HUES48 (cell line): ENCODE measurements around the gene CASP3.
A peak's percentile ranks its signal among the peaks of the same experiment; 100 is the strongest.

ENCODE experiments used
- H3K27ac ChIP-seq: one replicate; pipeline ENCODE4 v1.7.0; 2013; ENCODE audit warnings: low read depth, low read length, inconsistent platforms
- H3K27me3 ChIP-seq: 2 replicates; pipeline ENCODE4 v1.6.1; 2013; ENCODE audit warnings: mild to moderate bottlenecking, low read length; ENCODE audit not compliant: control insufficient read depth, insufficient read depth
- H3K36me3 ChIP-seq: 2 replicates; pipeline ENCODE4 v1.6.1; 2013; ENCODE audit warnings: low read length; ENCODE audit not compliant: control insufficient read depth, insufficient read depth
- H3K4me1 ChIP-seq: 2 replicates; pipeline ENCODE4 v1.6.1; 2013; ENCODE audit warnings: mild to moderate bottlenecking, low read length; ENCODE audit not compliant: control insufficient read depth, insufficient read depth
- H3K4me3 ChIP-seq: 2 replicates; pipeline ENCODE4 v1.5.1; 2013; ENCODE audit warnings: mild to moderate bottlenecking, low read depth, low read length
- H3K9ac ChIP-seq: 2 replicates; pipeline ENCODE4 v1.6.1; 2013; ENCODE audit warnings: mild to moderate bottlenecking, low read depth, low read length, moderate library complexity
- H3K9me3 ChIP-seq: 2 replicates; pipeline ENCODE4 v1.6.1; 2013; ENCODE audit warnings: low read length; ENCODE audit not compliant: control insufficient read depth, insufficient read depth

Gene CASP3

DNA sequence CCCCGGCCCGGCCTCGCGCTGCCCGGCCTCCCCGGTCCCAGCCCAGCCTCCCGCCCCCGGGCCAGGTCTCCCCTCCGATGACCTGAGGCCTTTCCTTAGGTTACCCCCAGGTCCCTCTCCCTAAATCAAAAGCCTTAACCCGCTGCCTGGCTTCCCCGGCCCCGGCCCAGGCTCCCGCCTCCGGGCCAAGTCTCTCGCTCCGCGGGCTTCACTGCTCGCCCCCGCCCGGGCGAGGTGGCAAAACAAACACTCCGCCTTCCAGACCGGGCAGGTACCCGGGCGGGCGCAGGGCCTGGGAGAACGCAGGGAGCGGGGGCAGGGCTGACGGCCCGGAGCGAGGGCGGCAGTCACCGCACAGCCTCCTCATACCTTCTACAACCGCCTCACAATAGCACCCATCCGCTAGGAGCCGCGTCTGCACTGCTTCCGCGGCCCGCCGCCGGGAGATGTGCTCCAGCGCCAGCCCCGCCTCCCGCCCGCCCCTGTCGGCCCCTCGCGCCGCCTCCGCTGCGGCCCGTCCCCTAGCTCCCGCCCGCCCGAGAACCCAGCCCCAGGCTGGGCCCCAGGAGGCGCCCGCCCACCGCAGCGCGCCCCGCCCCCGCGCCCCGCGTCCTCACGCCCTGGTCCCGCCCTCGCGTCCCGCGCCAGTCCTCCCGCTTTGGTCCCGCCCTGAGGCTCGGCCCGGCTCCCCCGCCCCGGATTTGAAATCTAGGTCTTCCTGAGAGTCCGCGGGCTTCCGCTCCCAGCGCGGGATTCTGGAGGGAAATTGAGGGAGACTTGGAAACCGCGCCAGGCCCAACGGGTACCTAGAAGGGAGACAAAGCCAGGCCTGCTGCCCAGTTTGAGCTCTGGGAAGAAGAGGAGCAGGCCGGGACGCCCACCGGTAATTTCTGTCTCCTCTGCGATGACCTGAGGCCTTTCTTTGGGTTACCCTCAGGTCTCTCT, at the start of gene CASP3, which contains the start of gene PRIMPOL:
CASP3 (minus strand) TSS at position 422 of the 945 bp plus-strand sequence. CDS start 10,994 bp downstream, outside the sequence.
PRIMPOL (plus strand) TSS at position 713 of the 945 bp plus-strand sequence. CDS start 7,403 bp downstream, outside the sequence.
- peak within 1 kb of the TSS; percentile 86 for H3K9ac ChIP-seq
- peaks cover 7% of the 10 kb centered on the region for H3K36me3 ChIP-seq
- H3K27me3 ChIP-seq: no peaks in the 10 kb centered on the region
- peak within 1 kb of the TSS; percentile 94 for H3K27ac ChIP-seq
- peak within 1 kb of the TSS; percentile 88 for H3K4me3 ChIP-seq
- no peaks in the 10 kb centered on the region for H3K9me3 ChIP-seq
- H3K4me1 ChIP-seq: peaks cover 60% of the 10 kb centered on the region

DNA sequence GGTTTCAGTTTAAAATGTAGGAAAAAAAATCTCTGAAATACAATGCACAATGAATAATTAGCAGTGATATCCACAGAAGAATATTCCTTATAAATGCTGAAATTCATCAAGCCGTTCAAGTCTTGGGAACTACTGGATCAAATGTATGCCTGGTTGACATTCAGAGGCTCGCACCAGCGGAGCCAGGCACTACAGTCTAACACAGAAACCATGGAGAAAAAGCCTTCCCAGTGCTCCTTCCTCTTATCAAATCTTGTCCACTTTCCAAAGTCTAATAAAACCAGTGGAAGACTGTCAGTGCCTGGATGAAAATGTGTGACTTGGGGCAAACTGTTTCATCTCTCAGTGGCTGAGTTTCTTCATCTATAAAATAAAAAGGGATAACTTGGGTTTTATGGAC, 48.7 kb upstream of the CASP3 start:
- H3K9ac ChIP-seq: no peak overlapping the region
- no peak overlapping the region for H3K27ac ChIP-seq
- peaks cover 92% of the 10 kb centered on the region for H3K36me3 ChIP-seq
- no peak overlapping the region for H3K4me3 ChIP-seq
- no peaks in the 10 kb centered on the region for H3K27me3 ChIP-seq
- no peaks in the 10 kb centered on the region for H3K4me1 ChIP-seq
- no peaks in the 10 kb centered on the region for H3K9me3 ChIP-seq

GRCh38 chr4:184695178-184695896, 46.1 kb upstream of the CASP3 start:
- no peak overlapping the region for H3K27ac ChIP-seq
- no peaks in the 10 kb centered on the region for H3K9me3 ChIP-seq
- H3K27me3 ChIP-seq: no peaks in the 10 kb centered on the region
- no peaks in the 10 kb centered on the region for H3K4me1 ChIP-seq
- H3K4me3 ChIP-seq: no peak overlapping the region
- H3K36me3 ChIP-seq: peaks cover 66% of the 10 kb centered on the region
- no peak overlapping the region for H3K9ac ChIP-seq

GRCh38 chr4:184694412-184694956, 45.2 kb upstream of the CASP3 start:
- no peaks in the 10 kb centered on the region for H3K27me3 ChIP-seq
- H3K4me3 ChIP-seq: no peak overlapping the region
- H3K36me3 ChIP-seq: peaks cover 58% of the 10 kb centered on the region
- no peaks in the 10 kb centered on the region for H3K4me1 ChIP-seq
- no peak overlapping the region for H3K27ac ChIP-seq
- no peak overlapping the region for H3K9ac ChIP-seq
- no peaks in the 10 kb centered on the region for H3K9me3 ChIP-seq

- H3K36me3 ChIP-seq: peaks cover 51% of the 10 kb centered on the region
- peaks cover 9% of the 10 kb centered on the region for H3K4me1 ChIP-seq
- no peak overlapping the region for H3K9ac ChIP-seq
- H3K27ac ChIP-seq: no peak overlapping the region
- H3K27me3 ChIP-seq: no peaks in the 10 kb centered on the region
- no peaks in the 10 kb centered on the region for H3K9me3 ChIP-seq
- H3K4me3 ChIP-seq: no peak overlapping the region
Measured at GRCh38 chr4:184693056-184693455, 43.8 kb upstream of the CASP3 start.

DNA sequence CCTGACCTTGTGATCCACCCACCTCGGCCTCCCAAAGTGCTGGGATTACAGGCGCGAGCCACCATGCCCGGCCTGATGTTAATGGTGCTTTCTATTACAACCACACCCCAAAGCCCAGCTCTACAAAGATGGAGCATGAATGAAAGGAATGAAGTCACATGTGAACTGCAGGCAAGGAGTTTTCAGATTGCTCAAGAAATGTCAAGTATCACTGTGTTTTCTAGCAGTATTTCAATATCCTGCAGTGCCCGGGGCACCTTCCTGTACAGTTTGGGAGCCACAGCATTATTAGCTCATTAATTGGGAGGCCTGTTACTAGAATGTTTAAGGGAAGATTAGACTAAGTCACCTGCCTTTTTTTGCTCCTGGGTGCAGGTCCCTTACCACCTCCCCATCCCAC, 40.4 kb upstream of the CASP3 start:
- no peaks in the 10 kb centered on the region for H3K27me3 ChIP-seq
- peaks cover 17% of the 10 kb centered on the region for H3K36me3 ChIP-seq
- H3K4me3 ChIP-seq: no peak overlapping the region
- H3K27ac ChIP-seq: no peak overlapping the region
- H3K9ac ChIP-seq: no peak overlapping the region
- H3K4me1 ChIP-seq: peaks cover 11% of the 10 kb centered on the region
- H3K9me3 ChIP-seq: no peaks in the 10 kb centered on the region

DNA sequence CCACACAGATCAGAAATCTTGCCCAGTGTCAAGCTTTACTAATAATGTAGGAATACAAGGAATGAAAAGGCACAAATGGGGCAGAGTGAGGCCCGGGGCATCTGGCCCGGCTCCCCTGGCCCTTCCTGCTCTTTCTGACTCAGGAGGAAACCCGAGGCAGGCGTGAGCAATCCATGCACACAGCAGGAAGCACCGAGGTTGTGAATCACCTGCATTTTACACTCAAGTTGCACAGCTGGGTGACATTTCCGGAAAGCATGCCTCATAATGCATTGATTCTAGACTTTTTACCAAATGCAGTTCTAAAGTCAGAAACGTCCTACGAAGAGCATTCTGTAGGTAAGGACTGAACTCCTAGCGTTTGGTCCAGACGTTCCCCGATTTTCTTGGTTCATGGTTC, 39.2 kb upstream of the CASP3 start:
- H3K27me3 ChIP-seq: no peaks in the 10 kb centered on the region
- peaks cover 5% of the 10 kb centered on the region; the same call in 1 of the 2 replicates for H3K36me3 ChIP-seq
- peak overlapping the region; percentile 87 for H3K27ac ChIP-seq
- no peak overlapping the region for H3K4me3 ChIP-seq
- peaks cover 11% of the 10 kb centered on the region for H3K4me1 ChIP-seq
- no peaks in the 10 kb centered on the region for H3K9me3 ChIP-seq
- no peak overlapping the region for H3K9ac ChIP-seq

DNA sequence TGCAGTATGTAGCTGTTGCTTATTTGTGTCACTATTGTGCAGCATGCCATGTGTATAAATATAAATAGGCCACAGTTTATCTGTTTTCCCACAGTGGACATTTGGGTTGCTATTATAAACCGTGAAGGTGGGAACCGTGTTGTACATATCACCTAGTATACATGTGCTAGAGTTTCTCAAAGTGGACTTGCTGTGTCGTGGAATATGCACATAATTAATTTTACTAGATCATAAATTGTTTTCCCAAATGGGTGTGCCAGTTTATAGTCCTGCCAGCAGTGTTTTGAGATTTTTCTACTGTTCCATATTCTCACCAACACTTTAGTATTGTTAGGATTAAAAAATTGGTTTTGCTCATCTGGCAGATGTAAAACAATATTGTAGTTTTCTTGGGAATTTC, 38.8 kb upstream of the CASP3 start:
- Histone ChIP-seq H3K36me3 (0 out of 2 replicates have a peak, but pooled peaks cover under 1% of the 10 kb centered on the region), H3K9me3 (no peaks in the 10 kb centered on the region), H3K27me3 (no peaks in the 10 kb centered on the region), H3K27ac (peak overlapping the region; percentile 87), H3K4me3 (no peak overlapping the region), H3K9ac (no peak overlapping the region), H3K4me1 (peaks cover 11% of the 10 kb centered on the region)

DNA sequence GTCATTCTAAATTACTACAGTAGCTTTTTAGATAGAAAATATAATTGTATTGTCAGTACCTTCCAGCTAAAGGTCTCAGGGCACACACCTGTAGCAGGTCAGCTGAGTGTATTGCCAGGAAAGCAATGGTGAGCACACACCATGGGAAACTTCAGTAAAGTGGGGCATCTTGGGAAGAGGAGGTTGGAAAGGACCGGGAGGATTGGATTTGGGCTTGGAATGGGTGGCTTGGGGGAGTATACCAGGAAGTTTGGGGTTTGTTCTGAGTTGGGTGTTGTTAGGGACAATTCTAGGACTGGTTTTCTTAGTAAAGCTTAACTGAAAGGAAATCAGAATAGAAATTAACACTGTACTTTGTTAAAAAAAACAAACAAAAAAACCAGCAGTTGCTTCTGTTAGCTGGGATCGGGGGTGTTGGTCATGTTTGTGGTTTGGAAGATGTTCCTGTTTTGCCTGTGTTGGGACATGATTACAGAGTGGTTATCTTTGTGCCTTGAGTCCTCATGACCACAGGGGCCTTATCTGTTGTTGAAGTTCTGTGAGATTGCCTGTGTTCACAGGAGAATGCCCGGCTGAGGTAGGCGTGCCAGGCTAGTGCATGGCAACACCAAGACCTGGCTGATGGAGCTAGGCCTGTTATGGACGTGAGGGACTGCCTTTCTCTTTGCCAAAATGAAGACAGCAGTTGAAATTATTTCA, 35.4 kb upstream of the CASP3 start:
- Histone ChIP-seq H3K4me1 (peaks cover 11% of the 10 kb centered on the region), H3K9ac (no peak overlapping the region), H3K27me3 (no peaks in the 10 kb centered on the region), H3K36me3 (no peaks in the 10 kb centered on the region), H3K4me3 (no peak overlapping the region), H3K9me3 (peaks cover 3% of the 10 kb centered on the region; the same call in 1 of the 2 replicates), H3K27ac (no peak overlapping the region)

- Histone ChIP-seq H3K36me3 (no peaks in the 10 kb centered on the region), H3K4me1 (no peaks in the 10 kb centered on the region), H3K27ac (no peak overlapping the region), H3K9ac (no peak overlapping the region), H3K4me3 (no peak overlapping the region), H3K27me3 (no peaks in the 10 kb centered on the region), H3K9me3 (peaks cover 7% of the 10 kb centered on the region; the same call in 1 of the 2 replicates)
Measured at GRCh38 chr4:184681916-184682315, 32.7 kb upstream of the CASP3 start.
